Astrocyte of the cerebellum (primary cell): ENCODE results near the gene PLA2G4F.

ENCODE experiments used
- DNase-seq: peaks from one replicate; pipeline ENCODE4 v3.0.0-alpha.2; 2011; ENCODE audit warnings: low read depth
- H3K4me3 ChIP-seq: 2 replicates; pipeline ENCODE4 v1.5.1; 2011; ENCODE audit warnings: mild to moderate bottlenecking, low read depth, low read length, moderate library complexity
- CTCF ChIP-seq: IDR thresholded peaks from 2 replicates; pipeline ENCODE4 v1.5.1; 2012; ENCODE audit warnings: low read length, low read depth, moderate library complexity, mild to moderate bottlenecking; ENCODE audit errors: missing control alignments
- in situ Hi-C: cut with HindIII; loops from 2 replicates; pipeline ENCODE4 v1.10.0; 2017; ENCODE audit warnings: low sequenced_read_pairs

Gene PLA2G4F

DNA sequence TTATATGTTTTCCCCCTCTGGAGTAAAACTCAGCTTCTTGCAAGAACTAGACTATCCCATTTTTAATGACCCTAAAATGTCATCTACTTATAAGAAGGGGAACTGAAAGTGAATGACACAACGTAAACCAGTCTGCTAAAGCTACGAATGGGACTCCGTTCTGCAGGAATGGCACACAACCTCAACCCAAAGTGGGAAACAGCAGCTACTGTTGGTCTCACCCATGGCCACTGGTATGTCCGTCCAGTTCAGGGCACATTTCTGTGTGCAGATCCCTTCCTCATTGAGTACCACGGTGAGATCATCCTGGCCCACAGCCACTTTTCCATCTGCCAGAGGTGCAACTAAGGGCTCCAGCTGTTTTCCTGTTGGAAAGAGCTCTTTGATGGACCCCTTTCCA lies 27.9 kb upstream of the PLA2G4F start:
- DNase-seq: no peak
- in situ Hi-C loops: no loop called here
- H3K4me3 ChIP-seq: no peak overlapping the region
- TF ChIP-seq CTCF: no peak

- DNase-seq: no peak
- no peak overlapping the region for H3K4me3 ChIP-seq
- in situ Hi-C loops: no loop called here
- TF ChIP-seq CTCF: no peak
Measured at GRCh38 chr15:42182961-42183360, 26.5 kb upstream of the PLA2G4F start.

DNA sequence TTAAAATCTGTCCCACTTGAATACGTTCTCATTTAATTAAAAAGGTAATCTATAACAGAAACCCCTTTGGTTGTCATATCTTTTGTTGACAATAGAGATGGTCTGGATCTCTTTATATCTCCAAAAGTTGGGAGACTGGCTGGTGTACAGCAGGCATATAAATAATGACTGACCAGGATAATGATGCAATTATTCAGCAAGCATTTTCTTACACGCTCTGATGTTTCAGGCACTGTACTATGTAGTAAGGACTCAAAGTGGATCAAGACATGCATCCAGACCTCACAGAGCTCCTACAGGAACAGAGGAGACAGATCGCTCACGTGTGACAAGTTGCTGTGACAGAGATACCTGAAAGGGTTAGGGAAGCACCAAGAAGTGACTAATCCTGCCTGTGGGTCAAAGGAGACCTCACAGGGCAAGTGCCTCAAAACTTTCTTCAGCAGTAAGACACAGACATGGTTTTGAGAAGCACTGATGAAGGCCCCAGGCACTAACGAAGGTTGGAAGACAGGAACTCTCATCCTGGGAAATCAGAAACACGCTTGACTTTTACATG lies 26.0 kb upstream of the PLA2G4F start:
- TF ChIP-seq CTCF: no peak
- DNase-seq: no peak
- H3K4me3 ChIP-seq: no peak overlapping the region
- in situ Hi-C loops: no loop called here

- no peak for DNase-seq
- TF ChIP-seq CTCF: no peak
- no peak overlapping the region for H3K4me3 ChIP-seq
- in situ Hi-C loops: no loop called here
Measured at GRCh38 chr15:42178056-42178455, 21.6 kb upstream of the PLA2G4F start.

GRCh38 chr15:42175671-42176070 lies 19.2 kb upstream of the PLA2G4F start:
- in situ Hi-C loops: no loop called here
- H3K4me3 ChIP-seq: no peak overlapping the region
- TF ChIP-seq CTCF: no peak
- no peak for DNase-seq

DNA sequence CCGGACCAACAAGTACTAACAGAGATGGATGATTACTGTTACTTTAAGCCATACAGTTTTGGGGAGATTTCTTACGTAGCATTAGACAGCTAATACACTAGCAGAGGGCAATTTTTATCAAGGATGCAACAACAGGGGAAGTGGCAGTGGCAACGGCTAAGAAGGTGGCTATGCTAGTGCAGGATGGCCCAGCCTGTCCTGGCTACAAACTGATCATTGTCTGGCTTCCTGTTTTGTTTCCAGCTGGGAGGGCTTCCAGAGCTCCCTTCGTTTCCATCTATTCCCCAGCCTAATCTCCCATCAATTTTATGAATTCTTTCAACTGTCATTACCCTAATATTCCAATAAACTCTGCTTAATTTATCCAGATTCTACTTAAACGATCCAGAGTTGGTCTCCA lies 16.0 kb upstream of the PLA2G4F start:
- in situ Hi-C loops: loop anchor here (25.0 kb wide), 1 partner anchor 265 kb away; no protein-coding TSS in a partner anchor
- H3K4me3 ChIP-seq: no peak overlapping the region
- no peak for TF ChIP-seq CTCF
- no peak for DNase-seq
